Measurements from ENCODE around the gene FGD2.

Gene FGD2

DNA sequence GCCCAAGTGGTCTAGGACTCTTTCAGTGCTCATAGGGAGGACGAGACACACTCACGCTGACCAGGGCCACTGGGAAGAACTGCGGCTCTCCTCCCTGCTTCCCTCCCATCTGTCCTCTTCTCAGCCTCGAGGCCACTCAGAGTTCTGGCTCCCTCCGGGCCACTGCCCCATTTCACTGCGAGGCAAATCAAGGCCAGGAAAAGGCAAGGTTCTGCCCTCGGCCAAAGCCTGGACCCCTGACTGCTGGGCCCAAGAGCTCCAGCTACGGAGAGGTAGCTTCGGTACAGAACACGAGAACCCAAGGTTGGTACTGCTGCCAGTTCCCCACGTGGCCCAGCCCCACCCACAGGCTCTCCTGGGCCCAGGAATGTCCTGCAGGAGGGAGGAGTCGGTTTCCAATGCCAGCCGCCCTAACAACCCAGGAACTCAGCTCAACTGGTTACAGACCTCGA, 36.2 kb upstream of the FGD2 start:
- no peak for ATAC-seq
- TF ChIP-seq, protein P1, sequence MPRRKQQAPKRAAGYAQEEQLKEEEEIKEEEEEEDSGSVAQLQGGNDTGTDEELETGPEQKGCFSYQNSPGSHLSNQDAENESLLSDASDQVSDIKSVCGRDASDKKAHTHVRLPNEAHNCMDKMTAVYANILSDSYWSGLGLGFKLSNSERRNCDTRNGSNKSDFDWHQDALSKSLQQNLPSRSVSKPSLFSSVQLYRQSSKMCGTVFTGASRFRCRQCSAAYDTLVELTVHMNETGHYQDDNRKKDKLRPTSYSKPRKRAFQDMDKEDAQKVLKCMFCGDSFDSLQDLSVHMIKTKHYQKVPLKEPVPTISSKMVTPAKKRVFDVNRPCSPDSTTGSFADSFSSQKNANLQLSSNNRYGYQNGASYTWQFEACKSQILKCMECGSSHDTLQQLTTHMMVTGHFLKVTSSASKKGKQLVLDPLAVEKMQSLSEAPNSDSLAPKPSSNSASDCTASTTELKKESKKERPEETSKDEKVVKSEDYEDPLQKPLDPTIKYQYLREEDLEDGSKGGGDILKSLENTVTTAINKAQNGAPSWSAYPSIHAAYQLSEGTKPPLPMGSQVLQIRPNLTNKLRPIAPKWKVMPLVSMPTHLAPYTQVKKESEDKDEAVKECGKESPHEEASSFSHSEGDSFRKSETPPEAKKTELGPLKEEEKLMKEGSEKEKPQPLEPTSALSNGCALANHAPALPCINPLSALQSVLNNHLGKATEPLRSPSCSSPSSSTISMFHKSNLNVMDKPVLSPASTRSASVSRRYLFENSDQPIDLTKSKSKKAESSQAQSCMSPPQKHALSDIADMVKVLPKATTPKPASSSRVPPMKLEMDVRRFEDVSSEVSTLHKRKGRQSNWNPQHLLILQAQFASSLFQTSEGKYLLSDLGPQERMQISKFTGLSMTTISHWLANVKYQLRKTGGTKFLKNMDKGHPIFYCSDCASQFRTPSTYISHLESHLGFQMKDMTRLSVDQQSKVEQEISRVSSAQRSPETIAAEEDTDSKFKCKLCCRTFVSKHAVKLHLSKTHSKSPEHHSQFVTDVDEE (CRISPR knock-in tag; IDR thresholded peaks at IDR 0.05): no peak
- TF ChIP-seq ISL1 (CRISPR knock-in tag; IDR thresholded peaks at IDR 0.05) (no peak), TCF4 (CRISPR knock-in tag; IDR thresholded peaks at IDR 0.05; ENCODE audit: borderline replicate concordance) (no peak)

DNA sequence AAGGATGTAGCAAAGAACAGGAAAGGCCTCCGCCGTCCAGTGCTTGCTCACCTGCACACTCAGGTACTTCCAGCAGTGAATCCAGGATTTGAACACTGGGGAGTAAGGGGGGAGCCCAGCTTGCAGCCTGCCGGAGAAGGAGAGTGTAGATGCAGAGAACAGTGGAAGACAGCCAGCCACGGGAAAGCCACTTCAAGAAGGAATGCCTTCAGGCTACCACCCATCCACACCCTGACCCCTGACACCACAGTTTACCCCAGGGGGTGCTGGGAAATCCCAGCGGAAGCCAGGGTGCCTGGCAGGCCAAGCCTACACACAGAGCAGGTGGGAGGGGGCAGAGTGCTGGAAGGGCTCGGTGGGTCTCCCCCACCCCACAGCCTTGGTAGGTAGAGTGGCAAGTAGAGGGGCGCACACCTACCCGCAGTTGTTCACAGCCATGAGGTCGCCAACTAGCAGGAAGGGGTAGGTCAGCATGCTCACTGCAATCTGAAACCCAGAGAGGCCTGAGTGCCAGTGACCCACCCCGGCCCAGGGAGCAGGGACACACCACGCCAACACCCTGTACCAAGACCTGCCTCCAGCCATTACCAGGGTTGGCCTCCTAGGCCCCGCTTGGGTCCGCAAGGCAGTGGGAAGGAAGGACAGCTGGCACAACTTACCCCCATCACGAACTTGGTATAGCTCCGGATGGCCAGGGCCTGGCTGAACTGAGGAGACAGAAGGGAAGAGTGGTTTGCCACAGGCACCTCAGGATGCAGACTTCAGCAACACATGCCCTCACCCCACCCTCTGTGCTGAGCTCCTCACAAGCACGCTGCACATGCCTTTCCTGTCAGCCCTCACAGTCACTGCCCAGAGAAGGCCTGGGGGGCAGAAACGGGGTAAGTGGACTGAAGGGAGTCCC, 35.2 kb upstream of the FGD2 start:
- no peak for ATAC-seq
- TF ChIP-seq SNAI2 (CRISPR knock-in tag; IDR thresholded peaks at IDR 0.05): no peak

- TF ChIP-seq ZNF70 (CRISPR knock-in tag; IDR thresholded peaks at IDR 0.05) (no peak), ZFP30 (CRISPR knock-in tag; IDR thresholded peaks at IDR 0.05) (no peak), SNAI2 (CRISPR knock-in tag; IDR thresholded peaks at IDR 0.05) (no peak), ESRRG (CRISPR knock-in tag; IDR thresholded peaks at IDR 0.05) (no peak)
- no peak for ATAC-seq
These were observed 34.3 kb upstream of the FGD2 start for GRCh38 chr6:36970892-36971842.

DNA sequence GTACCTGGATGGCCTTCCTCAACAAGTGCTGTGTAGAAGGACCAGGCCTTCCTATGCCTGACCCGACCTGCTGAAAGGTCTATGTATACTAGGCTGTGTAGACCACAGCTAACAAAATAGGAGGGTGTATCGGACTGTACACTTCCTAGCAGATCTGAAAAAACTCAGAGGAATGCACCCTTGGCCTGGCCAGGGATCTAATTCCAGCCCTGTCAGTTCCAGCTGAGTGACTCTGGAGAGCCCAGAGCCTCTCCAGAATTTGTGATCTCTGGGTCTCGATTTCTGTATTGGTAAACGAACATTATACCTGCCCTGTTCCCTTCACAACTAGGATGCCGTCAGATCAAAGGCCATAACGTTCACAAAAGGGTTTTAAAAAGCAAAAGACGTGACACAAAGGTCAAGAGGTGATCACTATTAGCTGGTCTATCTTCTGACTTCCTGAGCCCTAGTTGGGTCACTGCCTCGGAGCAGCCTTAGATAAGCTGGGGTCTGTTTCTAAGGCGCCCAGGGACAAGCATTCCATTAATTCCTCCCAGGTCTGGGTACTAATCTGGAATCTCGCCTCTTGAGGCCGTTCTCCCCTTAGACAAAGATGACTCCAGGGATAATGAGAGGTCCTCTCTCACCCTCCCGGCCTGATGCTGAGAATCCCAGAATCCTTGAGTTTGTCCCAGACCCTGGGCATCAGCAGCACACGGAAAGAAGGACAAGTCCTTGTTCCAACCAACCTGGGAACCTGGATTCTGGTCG, 33.4 kb upstream of the FGD2 start:
- ATAC-seq: no peak
- TF ChIP-seq TOX (CRISPR knock-in tag; IDR thresholded peaks at IDR 0.05; ENCODE audit: borderline replicate concordance) (no peak), OSR1 (CRISPR knock-in tag; IDR thresholded peaks at IDR 0.05) (no peak)
- TF ChIP-seq, protein P1 (CRISPR knock-in tag; IDR thresholded peaks at IDR 0.05): no peak

GRCh38 chr6:36973190-36973589, 32.3 kb upstream of the FGD2 start:
- no peak for TF ChIP-seq BACH2 (CRISPR knock-in tag; IDR thresholded peaks at IDR 0.05; ENCODE audit: borderline replicate concordance)
- TF ChIP-seq, protein P2, sequence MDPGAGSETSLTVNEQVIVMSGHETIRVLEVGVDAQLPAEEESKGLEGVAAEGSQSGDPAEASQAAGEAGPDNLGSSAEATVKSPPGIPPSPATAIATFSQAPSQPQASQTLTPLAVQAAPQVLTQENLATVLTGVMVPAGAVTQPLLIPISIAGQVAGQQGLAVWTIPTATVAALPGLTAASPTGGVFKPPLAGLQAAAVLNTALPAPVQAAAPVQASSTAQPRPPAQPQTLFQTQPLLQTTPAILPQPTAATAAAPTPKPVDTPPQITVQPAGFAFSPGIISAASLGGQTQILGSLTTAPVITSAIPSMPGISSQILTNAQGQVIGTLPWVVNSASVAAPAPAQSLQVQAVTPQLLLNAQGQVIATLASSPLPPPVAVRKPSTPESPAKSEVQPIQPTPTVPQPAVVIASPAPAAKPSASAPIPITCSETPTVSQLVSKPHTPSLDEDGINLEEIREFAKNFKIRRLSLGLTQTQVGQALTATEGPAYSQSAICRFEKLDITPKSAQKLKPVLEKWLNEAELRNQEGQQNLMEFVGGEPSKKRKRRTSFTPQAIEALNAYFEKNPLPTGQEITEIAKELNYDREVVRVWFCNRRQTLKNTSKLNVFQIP (CRISPR knock-in tag; IDR thresholded peaks at IDR 0.05; ENCODE audit: borderline replicate concordance, low read depth): no peak

GRCh38 chr6:36973647-36974046, 31.8 kb upstream of the FGD2 start:
- TF ChIP-seq PPARA (CRISPR knock-in tag; IDR thresholded peaks at IDR 0.05; ENCODE audit: borderline replicate concordance): no peak
- TF ChIP-seq OSR1 (CRISPR knock-in tag; IDR thresholded peaks at IDR 0.05): no peak
- TF ChIP-seq, protein P3, sequence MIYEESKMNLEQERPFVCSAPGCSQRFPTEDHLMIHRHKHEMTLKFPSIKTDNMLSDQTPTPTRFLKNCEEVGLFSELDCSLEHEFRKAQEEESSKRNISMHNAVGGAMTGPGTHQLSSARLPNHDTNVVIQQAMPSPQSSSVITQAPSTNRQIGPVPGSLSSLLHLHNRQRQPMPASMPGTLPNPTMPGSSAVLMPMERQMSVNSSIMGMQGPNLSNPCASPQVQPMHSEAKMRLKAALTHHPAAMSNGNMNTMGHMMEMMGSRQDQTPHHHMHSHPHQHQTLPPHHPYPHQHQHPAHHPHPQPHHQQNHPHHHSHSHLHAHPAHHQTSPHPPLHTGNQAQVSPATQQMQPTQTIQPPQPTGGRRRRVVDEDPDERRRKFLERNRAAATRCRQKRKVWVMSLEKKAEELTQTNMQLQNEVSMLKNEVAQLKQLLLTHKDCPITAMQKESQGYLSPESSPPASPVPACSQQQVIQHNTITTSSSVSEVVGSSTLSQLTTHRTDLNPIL (CRISPR knock-in tag; IDR thresholded peaks at IDR 0.05; ENCODE audit: low read depth): no peak
- TF ChIP-seq ZFP3 (CRISPR knock-in tag; IDR thresholded peaks at IDR 0.05): no peak
- no peak for TF ChIP-seq ZC3H10 (CRISPR knock-in tag; IDR thresholded peaks at IDR 0.05)
- TF ChIP-seq TCF4 (CRISPR knock-in tag; IDR thresholded peaks at IDR 0.05; ENCODE audit: borderline replicate concordance): no peak
- TF ChIP-seq, protein P1 (CRISPR knock-in tag; IDR thresholded peaks at IDR 0.05): no peak
- ATAC-seq: no peak

More at GRCh38 chr6:36973190-36973589, 32.3 kb upstream of the FGD2 start:
- no peak for ATAC-seq
